ENCODE results near the gene ZNF414. TPM values are rescaled to one million over a fixed set of nuclear protein-coding genes. Genes with fewer than 3 reads are reported as not detected.
A peak's percentile ranks its signal among the peaks of the same experiment; 100 is the strongest.
"Not testable (repeated sequence)": the region's sequence is repeated elsewhere in the genome, so short reads cannot be mapped to it uniquely, and the experiment has no call there.

The ZNF414 gene
- total RNA-seq, 1 experiment from 2014 or later: 26.7 TPM

- BruUV-seq (replicated peaks): no TSS peak
- CTCF ChIA-PET: no interaction called here
Observed at GRCh38 chr19:8557642-8558238, 43.8 kb upstream of the ZNF414 start.

GRCh38 chr19:8553729-8554128 is 39.8 kb upstream of the ZNF414 start:
- POLR2A ChIA-PET (ENCODE audit: low non-redundant PET); BruUV-seq (replicated peaks): not testable (repeated sequence)

More at GRCh38 chr19:8557642-8558238, 43.8 kb upstream of the ZNF414 start:
- H3K27me3 ChIP-seq (replicated peaks; ENCODE audit: insufficient read depth, low read depth, low read length, poor library complexity): no peaks in the 10 kb centered on the region
- H3K36me3 ChIP-seq (ENCODE audit: insufficient read depth, low read length, poor library complexity, severe bottlenecking): no peaks in the 10 kb centered on the region
- DNase-seq (ENCODE audit: low spot score): no peak
- no peak overlapping the region for H3K27ac ChIP-seq (ENCODE audit: low read depth, low read length, poor library complexity, severe bottlenecking)
- intact Hi-C loops (cut with micrococcal nuclease; ENCODE audit: unreplicated experiment): no loop called here
- TF ChIP-seq EZH2 (IDR thresholded peaks at IDR 0.05; ENCODE audit: borderline replicate concordance, low read depth, low read length, poor library complexity, severe bottlenecking) (no peak), CTCF (conservative IDR thresholded peaks at IDR 0.05; ENCODE audit: low read depth, low read length) (no peak)
- no peaks in the 10 kb centered on the region for H3K4me1 ChIP-seq (ENCODE audit: insufficient read depth, low read length, poor library complexity, severe bottlenecking)
- H3K9me3 ChIP-seq (ENCODE audit: low read depth, low read length, poor library complexity, severe bottlenecking): no peaks in the 10 kb centered on the region
- no peak overlapping the region for H3K4me3 ChIP-seq (ENCODE audit: low read depth, low read length, poor library complexity, severe bottlenecking)
- POLR2A ChIA-PET (ENCODE audit: low non-redundant PET): no interaction called here

GRCh38 chr19:8552810-8553209 is 38.8 kb upstream of the ZNF414 start:
- ChIA-PET POLR2A (ENCODE audit: low non-redundant PET) (no interaction called here), CTCF (no interaction called here)
- peak; percentile 80 for DNase-seq (ENCODE audit: low spot score)
- Histone ChIP-seq H3K4me3 (ENCODE audit: low read depth, low read length, poor library complexity, severe bottlenecking) (no peak overlapping the region), H3K27me3 (replicated peaks; ENCODE audit: insufficient read depth, low read depth, low read length, poor library complexity) (no peaks in the 10 kb centered on the region), H3K4me1 (ENCODE audit: insufficient read depth, low read length, poor library complexity, severe bottlenecking) (no peaks in the 10 kb centered on the region), H3K27ac (ENCODE audit: low read depth, low read length, poor library complexity, severe bottlenecking) (no peak overlapping the region), H3K9me3 (ENCODE audit: low read depth, low read length, poor library complexity, severe bottlenecking) (no peaks in the 10 kb centered on the region), H3K36me3 (ENCODE audit: insufficient read depth, low read length, poor library complexity, severe bottlenecking) (no peaks in the 10 kb centered on the region)
- intact Hi-C loops (cut with micrococcal nuclease; ENCODE audit: unreplicated experiment): no loop called here
- TF ChIP-seq EZH2 (IDR thresholded peaks at IDR 0.05; ENCODE audit: borderline replicate concordance, low read depth, low read length, poor library complexity, severe bottlenecking) (no peak), CTCF (conservative IDR thresholded peaks at IDR 0.05; ENCODE audit: low read depth, low read length) (no peak)
- BruUV-seq (replicated peaks): no TSS peak

More at GRCh38 chr19:8553729-8554128, 39.8 kb upstream of the ZNF414 start:
- H3K4me1 ChIP-seq (ENCODE audit: insufficient read depth, low read length, poor library complexity, severe bottlenecking); CTCF ChIA-PET; DNase-seq (ENCODE audit: low spot score); H3K9me3 ChIP-seq (ENCODE audit: low read depth, low read length, poor library complexity, severe bottlenecking); H3K36me3 ChIP-seq (ENCODE audit: insufficient read depth, low read length, poor library complexity, severe bottlenecking); H3K27ac ChIP-seq (ENCODE audit: low read depth, low read length, poor library complexity, severe bottlenecking); intact Hi-C loops (cut with micrococcal nuclease; ENCODE audit: unreplicated experiment); H3K27me3 ChIP-seq (replicated peaks; ENCODE audit: insufficient read depth, low read depth, low read length, poor library complexity); H3K4me3 ChIP-seq (ENCODE audit: low read depth, low read length, poor library complexity, severe bottlenecking): not testable (repeated sequence)

GRCh38 chr19:8550070-8550469 is 36.1 kb upstream of the ZNF414 start:
- DNase-seq (ENCODE audit: low spot score): no peak
- no peaks in the 10 kb centered on the region for H3K4me1 ChIP-seq (ENCODE audit: insufficient read depth, low read length, poor library complexity, severe bottlenecking)
- no peaks in the 10 kb centered on the region for H3K27me3 ChIP-seq (replicated peaks; ENCODE audit: insufficient read depth, low read depth, low read length, poor library complexity)
- H3K9me3 ChIP-seq (ENCODE audit: low read depth, low read length, poor library complexity, severe bottlenecking): no peaks in the 10 kb centered on the region
- TF ChIP-seq EZH2 (IDR thresholded peaks at IDR 0.05; ENCODE audit: borderline replicate concordance, low read depth, low read length, poor library complexity, severe bottlenecking) (no peak), CTCF (conservative IDR thresholded peaks at IDR 0.05; ENCODE audit: low read depth, low read length) (no peak)
- no TSS peak for BruUV-seq (replicated peaks)
- H3K36me3 ChIP-seq (ENCODE audit: insufficient read depth, low read length, poor library complexity, severe bottlenecking): no peaks in the 10 kb centered on the region
- no peak overlapping the region for H3K27ac ChIP-seq (ENCODE audit: low read depth, low read length, poor library complexity, severe bottlenecking)
- POLR2A ChIA-PET (ENCODE audit: low non-redundant PET): no interaction called here
- CTCF ChIA-PET: interaction anchor here (0.6 kb wide), 1 partner anchor 8 kb away, joined by 5 read pairs; no protein-coding TSS in a partner anchor
- intact Hi-C loops (cut with micrococcal nuclease; ENCODE audit: unreplicated experiment): no loop called here
- H3K4me3 ChIP-seq (ENCODE audit: low read depth, low read length, poor library complexity, severe bottlenecking): no peak overlapping the region
